ENCODE results near the gene PTPRG. TPM values are rescaled to one million over a fixed set of nuclear protein-coding genes. Genes with fewer than 3 reads are reported as not detected.
A peak's percentile ranks its signal among the peaks of the same experiment; 100 is the strongest.

PTPRG gene
- total RNA-seq, 3 donors from 2014 or later = 28.9 to 54.7 (median 40.4) TPM

DNA sequence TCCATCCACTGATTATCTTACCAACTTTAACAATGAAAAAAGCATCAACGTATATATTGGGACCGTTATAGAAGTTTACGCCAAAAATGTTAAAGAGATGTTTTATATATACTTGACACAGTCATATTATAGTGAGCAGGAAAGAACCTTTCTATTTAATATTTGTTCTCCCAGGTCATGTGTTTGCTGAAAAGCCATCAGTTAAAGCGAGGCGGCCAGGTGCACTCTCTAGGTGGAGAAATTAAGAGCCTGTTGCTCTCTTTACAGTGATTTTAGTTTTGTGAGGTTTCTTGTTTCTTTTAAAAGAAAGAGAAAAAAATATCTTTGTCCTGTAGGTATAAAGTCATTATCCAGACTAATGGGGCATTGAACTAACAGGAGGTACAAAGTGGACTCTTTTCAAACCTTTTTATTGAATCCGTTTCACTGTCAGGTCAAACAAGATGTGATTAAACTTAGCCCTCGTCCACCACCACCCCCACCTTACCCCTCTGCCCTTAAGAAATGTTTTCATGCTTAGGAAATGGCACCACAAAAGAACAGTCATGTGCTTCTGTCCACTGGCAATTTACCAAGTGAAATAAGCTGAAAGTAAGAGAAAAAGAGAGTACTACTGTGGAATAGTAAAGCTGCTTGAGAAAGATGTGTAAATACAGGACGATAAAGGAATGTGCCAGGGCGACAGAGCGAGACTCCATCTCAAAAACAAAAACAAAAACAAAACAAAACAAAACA, 279.9 kb downstream of the PTPRG start:
- DNase-seq (no peak), ATAC-seq (no peak)
- no peaks in the 10 kb centered on the region for H3K9me3 ChIP-seq
- no peak overlapping the region for H3K4me3 ChIP-seq
- H3K4me1 ChIP-seq (ENCODE audit: low read depth) = no peaks in the 10 kb centered on the region
- TF ChIP-seq, protein P1, sequence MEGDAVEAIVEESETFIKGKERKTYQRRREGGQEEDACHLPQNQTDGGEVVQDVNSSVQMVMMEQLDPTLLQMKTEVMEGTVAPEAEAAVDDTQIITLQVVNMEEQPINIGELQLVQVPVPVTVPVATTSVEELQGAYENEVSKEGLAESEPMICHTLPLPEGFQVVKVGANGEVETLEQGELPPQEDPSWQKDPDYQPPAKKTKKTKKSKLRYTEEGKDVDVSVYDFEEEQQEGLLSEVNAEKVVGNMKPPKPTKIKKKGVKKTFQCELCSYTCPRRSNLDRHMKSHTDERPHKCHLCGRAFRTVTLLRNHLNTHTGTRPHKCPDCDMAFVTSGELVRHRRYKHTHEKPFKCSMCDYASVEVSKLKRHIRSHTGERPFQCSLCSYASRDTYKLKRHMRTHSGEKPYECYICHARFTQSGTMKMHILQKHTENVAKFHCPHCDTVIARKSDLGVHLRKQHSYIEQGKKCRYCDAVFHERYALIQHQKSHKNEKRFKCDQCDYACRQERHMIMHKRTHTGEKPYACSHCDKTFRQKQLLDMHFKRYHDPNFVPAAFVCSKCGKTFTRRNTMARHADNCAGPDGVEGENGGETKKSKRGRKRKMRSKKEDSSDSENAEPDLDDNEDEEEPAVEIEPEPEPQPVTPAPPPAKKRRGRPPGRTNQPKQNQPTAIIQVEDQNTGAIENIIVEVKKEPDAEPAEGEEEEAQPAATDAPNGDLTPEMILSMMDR (IDR thresholded peaks at IDR 0.05) = no peak
- H3K36me3 ChIP-seq (ENCODE audit: low read depth) = no peaks in the 10 kb centered on the region
- intact Hi-C loops (cut with DNase I, micrococcal nuclease) = no loop called here

DNA sequence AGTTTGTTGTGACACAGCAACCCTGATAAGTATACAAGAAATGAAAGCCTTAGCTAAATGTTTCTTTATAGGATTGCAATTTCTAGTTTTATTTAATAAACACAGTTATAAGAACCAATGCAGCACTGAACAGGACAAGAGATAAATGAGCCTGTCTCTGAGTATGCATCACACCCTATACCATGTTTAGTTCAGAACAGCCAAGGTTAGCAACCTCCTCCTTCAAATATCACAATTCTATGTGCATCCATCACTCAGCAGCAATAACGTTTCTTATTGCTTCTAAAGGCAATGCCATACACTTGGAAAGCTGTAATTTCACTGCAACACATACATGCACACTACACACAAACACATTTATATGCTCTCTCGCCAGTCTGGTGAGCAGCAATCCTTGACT, 280.6 kb downstream of the PTPRG start:
- TF ChIP-seq, protein P1 (IDR thresholded peaks at IDR 0.05) = no peak
- ATAC-seq = no peak
- Histone ChIP-seq H3K4me1 (ENCODE audit: low read depth) (peaks cover under 1% of the 10 kb centered on the region), H3K9me3 (no peaks in the 10 kb centered on the region), H3K4me3 (no peak overlapping the region), H3K36me3 (ENCODE audit: low read depth) (no peaks in the 10 kb centered on the region)
- intact Hi-C loops (cut with DNase I, micrococcal nuclease) = no loop called here
- no peak for DNase-seq

DNA sequence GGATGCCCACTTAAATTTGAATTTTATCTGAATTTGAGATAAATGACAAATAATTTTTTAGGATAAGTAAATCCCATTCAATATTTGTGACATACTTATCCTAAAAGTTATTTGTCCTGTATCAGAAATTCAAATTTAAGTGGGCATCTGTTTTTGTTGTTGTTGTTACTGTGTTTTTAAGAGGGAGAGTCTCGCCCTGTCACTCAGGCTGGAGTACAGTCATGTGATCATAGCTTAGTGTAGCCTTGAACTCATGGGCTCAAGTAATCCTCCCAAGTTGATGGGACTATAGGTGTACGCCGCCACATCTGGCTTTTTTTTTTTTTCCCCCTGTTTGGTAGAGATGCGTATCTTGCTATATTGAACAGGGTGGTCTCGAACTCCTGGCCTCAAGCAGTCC, 283.0 kb downstream of the PTPRG start:
- Histone ChIP-seq H3K36me3 (ENCODE audit: low read depth) (no peaks in the 10 kb centered on the region), H3K4me3 (no peak overlapping the region), H3K9me3 (no peaks in the 10 kb centered on the region), H3K4me1 (ENCODE audit: low read depth) (peaks cover 11% of the 10 kb centered on the region)
- TF ChIP-seq, protein P1 (IDR thresholded peaks at IDR 0.05) = no peak
- DNase-seq (no peak), ATAC-seq (no peak)
- intact Hi-C loops (cut with DNase I, micrococcal nuclease) = no loop called here

DNA sequence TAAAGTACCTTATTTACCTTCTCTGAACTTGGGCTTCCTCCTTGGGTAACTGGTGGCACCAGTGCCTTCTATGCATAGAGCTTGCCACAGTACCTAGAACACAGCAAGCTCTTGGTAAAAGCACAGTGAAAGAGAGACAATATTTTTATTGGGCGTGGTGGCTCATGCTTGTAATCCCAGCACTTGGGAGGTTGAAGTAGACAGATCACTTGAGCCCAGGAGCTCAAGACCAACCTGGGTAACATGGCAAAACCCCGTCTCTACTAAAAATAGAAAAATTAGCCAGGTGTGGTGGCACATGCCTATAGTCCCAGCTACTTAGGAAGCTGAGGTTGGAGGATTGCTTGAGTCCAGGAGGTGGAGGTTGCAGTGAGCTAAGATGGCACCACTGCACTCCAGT, 285.1 kb downstream of the PTPRG start:
- H3K4me3 ChIP-seq = no peak overlapping the region
- DNase-seq = no peak
- TF ChIP-seq, protein P1 (IDR thresholded peaks at IDR 0.05) = no peak
- no peaks in the 10 kb centered on the region for H3K36me3 ChIP-seq (ENCODE audit: low read depth)
- peaks cover 11% of the 10 kb centered on the region for H3K4me1 ChIP-seq (ENCODE audit: low read depth)
- no peaks in the 10 kb centered on the region for H3K9me3 ChIP-seq
- intact Hi-C loops (cut with DNase I, micrococcal nuclease) = no loop called here
- no peak for ATAC-seq

DNA sequence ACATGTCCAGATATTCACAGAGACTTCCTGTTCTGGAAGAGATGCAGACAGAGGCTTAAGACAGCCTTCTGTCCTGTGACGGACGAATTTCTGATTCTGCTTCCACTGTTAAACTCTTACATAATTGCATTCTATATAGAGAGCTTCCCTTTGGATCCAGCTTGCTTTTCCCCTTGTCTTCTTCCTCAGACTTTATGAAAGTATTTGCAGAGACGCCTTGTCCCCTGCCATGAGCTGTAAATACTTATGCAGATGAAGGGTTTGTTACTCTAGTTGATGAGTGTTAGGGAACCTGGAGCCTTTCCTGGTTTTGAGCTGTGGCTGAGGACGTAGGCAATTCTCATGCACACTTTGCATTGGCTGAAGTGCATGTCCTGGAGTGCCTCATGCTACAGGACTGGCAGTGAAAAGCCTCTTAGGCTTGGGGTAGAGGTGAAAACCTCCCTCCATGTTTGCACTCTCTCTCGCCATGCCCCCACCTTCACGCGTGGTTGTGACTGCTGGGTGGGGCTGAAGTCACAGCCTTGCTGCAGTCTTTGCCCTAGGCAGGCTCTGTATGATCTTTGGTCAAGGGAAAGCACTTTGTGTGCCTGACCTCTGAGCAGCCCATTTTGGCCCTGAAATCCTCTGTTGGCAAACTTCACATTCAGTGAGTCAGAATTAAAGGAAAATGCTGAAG, 286.6 kb downstream of the PTPRG start:
- peak; percentile 90 for ATAC-seq
- TF ChIP-seq, protein P1 (IDR thresholded peaks at IDR 0.05) = no peak
- intact Hi-C loops (cut with DNase I, micrococcal nuclease) = no loop called here
- Histone ChIP-seq H3K4me1 (ENCODE audit: low read depth) (peaks cover 11% of the 10 kb centered on the region), H3K4me3 (no peak overlapping the region), H3K36me3 (ENCODE audit: low read depth) (no peaks in the 10 kb centered on the region), H3K9me3 (no peaks in the 10 kb centered on the region)
- peak; percentile 48 to 71 (median 69) for DNase-seq

Data from mucosa of descending colon (tissue), 3 donors.